HG03354 (cell line): Measurements from ENCODE around the gene ZNF813.

Experiments
- ATAC-seq: cut with Tn5 transposase; IDR thresholded peaks from one replicate; pipeline ENCODE4 v1.9.1; 2021; ENCODE audit warnings: mild to moderate bottlenecking; ENCODE audit not compliant: unreplicated experiment, poor library complexity, severe bottlenecking

The ZNF813 gene

DNA sequence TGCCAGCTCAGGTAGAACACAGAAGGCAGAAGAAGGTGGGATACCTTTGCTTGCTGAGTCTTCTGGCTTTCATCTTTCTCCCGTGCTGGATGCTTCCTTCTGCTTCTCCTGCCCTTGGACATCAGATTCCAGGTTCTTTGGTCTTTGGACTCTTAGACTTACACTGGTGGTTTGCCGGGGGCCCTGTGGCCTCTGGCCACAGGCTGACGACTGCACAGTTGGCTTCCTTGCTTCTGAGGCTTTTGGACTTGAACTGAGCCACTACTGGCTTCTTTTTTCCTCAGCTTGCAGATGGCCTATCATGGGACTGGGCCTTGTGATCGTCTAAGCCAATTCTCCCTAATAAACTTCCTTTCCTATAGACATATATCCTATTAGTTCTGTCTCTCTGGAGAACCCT lies 50.6 kb downstream of the ZNF813 start:
- no peak for ATAC-seq

DNA sequence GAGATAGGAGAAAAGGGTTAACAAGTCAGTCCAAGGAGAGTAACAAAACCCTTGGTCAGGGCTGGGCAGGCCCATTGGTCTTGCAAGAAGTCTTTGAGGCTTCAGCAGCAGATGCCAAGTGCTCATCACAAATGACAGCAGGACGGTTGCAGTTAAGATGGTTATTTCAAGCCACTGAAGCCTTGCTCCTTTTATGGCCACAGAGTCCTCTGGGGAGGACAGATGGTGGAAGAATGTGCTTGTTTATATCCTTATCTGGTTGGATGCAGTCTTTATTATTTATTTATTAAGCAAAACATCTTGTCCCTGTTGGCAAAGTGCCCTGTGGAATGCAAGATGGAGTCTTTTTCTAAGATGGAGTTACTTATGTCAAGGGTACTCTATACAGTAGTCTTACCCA lies 51.2 kb downstream of the ZNF813 start:
- ATAC-seq: no peak

DNA sequence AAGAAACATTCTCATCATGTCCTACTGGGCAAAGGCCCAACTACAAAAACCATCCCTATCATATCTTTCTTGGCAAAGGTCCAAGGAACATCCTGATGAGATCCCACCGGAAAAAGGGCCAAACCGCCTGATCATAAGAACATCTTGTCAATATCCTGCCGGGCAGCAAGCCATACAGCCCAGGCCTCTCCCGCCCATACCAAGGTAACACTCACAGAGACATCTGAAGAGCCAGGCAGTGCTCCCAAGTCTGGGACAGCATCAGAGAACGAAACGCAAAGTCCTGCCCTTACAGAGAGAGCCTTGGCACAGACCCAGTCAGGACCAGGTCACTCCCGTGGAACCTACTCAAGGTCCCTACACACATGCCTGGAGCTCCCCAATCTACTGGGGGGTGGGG lies 51.9 kb downstream of the ZNF813 start:
- no peak for ATAC-seq

DNA sequence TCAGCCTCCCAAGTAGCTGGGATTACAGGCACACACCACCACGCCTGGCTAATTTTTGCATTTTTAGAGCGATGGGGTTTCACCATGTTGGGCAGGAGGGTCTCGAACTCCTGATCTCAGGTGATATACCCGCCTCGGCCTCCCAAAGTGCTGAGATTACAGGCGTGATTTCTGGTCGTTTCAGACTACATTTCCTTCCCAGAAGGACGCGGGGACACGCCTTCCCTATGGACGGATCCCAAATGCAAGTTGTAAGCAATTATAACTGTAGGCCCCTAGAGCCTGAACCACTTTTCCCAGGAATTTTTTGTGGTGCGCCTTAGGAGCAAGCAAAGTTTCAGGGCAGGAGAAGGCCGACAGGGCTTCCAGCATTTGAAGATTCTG lies 52.6 kb downstream of the ZNF813 start:
- no peak for ATAC-seq

- ATAC-seq: peak; percentile 98
These were observed 53.2 kb downstream of the ZNF813 start for GRCh38 chr19:53520547-53521372.

DNA sequence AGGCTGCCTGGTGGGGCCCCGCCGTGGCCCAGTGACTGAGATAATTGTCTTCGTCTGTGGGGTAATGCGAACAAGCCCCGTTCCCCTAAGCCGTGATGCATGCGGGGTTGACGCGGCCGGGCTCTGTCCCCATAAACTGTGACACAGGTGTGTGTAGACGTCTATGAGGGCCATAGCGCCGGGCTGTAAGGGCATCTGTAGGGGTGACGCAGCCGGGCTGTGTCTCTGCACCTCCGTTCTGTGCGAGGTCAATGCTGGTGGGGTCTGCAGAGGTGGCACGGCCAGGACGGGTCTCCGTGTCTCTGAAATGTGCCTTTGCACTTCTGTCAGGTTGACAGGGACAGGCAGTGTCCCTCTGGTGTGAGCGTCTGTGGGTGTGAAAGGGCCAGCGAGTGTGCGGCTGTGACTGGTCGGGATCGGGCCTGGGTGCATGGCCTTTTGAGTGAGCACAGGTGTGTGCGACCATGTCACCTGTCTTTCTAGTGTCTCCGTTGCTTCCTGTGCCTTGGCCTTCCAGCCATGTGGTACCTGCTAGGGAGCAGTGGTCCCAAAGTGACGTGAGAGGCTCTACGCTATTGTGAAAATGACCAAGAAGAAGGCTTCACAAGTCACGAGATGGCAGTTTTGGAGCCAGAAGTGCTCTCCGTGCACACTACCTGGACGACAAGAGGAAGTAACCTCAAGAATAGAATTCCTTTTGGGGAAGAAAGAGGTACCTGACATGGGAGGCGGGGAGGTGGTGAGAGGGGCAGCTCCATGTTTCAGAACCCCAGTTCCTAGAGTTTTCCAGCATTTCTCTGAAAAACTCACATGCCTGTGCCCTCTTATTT lies 54.1 kb downstream of the ZNF813 start:
- ATAC-seq: no peak

DNA sequence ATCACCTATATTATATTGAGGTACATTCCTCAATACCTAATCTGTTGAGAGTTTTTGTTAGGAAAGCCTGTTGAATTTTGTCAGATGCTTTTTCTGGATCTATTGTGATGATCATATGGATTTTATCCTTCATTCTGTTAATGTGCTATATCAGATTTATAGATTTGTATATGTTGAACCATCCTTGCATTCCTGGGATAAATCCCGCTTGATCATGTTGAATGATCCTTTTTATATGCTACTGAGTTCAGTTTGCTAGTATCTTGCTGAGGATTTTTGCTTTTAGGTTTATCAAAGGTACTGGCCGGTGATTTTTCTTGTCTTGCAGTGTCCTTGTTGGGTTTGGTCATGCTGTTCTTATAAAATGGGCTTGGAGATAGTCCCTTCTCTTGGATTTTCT lies 58.4 kb downstream of the ZNF813 start:
- ATAC-seq: no peak

GRCh38 chr19:53530622-53531021 lies 63.1 kb downstream of the ZNF813 start:
- no peak for ATAC-seq

GRCh38 chr19:53531457-53531856 lies 63.9 kb downstream of the ZNF813 start:
- ATAC-seq: no peak

- no peak for ATAC-seq
These were observed 64.8 kb downstream of the ZNF813 start for GRCh38 chr19:53532362-53532761.

DNA sequence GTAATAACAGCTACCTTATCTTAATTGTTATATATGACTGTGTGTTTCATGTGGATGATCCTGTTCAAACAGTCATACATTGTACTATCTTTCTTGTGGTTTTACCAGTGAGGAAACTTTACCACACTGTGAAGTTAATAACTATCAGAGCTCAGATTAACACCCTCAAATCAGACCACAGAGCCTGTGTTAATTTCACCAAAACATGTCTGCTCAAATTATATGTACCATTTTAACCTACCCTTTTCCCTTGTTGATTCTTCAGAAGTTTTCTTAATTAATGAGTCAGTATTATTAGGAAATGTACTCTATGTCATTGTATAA lies 68.7 kb downstream of the ZNF813 start:
- ATAC-seq: no peak

DNA sequence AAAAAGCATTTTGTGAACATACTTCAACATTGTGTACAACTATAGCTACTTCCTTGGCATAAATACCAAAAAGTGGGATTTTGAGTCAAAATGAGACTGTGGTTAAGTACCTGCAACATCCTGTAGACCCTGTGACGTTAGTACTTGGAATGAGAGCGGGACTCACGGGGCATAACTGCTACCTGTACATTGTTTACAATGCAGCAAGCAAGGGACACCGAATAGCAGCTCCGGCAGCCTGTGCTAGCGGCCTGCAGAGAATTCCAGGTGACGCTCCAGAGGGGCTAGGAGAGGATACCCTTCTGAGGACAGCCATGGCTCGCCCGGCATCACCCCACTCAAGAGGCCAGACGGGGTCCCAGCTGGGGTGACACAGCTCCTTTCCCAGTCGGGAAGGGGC lies 69.6 kb downstream of the ZNF813 start:
- ATAC-seq: no peak

DNA sequence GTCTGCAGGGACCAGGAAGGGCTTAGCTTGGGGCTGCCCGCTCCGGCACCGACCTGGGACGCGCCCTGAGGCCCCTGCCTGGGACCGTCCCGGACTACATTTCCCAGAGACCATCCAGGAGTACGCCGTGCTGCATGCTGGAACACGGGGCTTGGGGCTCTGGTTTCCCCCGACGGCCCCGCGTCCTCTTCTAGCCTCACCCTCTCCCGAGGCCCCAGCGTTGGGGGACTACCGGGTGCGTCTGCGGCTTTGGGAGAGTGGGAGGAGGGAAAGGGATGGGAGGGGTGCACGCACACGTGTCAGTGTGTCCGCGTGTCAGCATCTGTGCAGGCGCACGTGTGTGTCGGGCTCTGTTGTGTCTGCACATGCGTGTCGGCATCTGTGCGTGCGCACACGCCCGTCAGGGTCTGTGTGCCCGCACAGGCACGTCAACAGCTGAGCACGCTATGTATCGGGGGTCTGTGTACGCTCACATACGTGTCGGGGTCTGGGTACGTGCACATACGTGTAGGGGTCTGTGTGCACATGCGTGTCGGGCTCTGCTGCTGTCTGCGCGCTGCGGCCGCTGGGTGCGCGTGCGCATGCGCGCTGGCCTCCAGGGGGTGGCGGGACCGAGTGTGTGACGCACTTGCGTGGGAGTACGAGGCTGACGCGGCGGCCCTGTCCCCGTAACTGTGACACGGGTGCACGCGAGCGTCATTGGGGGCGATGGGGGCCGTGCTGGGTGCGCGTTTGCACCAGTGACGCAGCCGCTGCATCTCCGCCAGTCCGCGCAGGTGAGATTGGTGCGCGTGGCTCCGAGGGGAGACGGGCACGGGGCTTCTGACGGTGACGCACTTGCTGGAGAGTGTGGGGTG lies 70.2 kb downstream of the ZNF813 start, which contains the start of gene ZNF331:
Gene ZNF331, plus strand, starts transcription at position 625 of the 857 bp plus-strand sequence. CDS start 31,232 bp downstream, outside the sequence.
- peak; percentile 75 for ATAC-seq

DNA sequence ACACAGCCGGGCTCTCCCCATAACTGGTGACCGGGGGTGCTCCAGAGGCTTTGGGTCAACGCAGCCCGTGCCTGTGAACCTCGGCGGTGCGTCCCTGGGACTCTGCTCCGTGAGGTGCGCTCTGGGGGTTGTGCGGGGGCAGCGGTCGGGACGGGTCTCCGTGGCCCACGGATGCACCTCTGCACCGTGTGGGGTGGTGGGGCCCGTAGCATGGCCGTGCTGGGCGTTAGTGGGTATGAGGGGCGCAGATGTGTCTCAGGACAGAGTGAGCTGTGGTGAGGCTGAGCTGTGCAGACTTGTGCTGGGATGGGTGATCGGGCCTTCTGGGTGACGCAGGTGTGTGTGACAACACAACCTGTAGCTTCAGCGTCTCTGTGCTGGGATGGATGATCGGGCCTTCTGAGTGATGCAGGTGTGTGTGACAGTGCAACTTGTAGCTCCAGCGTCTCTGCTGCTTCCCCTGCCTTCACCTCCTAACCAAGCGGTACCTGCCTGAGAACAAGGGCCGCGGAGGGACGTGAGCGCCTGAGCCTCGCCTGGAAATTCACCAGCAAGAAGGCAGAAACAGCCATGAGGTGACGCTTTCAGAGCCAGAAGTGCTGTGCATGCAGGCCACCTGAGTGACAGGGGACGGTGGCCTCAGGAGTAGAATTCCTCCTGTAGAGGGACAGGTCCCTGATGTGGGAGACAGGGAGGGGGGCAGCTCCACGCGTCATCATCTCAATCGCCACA lies 71.0 kb downstream of the ZNF813 start:
- ATAC-seq: peak; percentile 32

DNA sequence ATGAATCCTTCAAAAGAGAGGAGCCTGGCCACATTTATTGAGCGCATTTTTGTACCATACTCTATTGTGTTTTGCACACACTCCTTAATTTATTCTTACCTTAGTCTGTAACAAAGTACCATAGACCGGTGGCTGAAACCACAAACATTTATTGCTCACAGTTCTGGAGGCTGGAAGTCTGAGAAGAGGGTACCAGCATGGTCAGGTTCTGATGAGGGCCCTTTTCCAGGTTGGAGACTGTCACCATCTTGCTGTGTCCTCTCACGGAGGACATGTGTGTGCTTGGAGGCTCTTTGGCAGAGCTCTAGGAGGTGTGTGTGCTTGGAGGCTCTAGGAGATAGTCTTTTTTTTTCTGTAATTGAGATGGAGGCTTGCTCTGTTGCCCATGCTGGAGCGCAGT lies 72.6 kb downstream of the ZNF813 start:
- ATAC-seq: no peak

DNA sequence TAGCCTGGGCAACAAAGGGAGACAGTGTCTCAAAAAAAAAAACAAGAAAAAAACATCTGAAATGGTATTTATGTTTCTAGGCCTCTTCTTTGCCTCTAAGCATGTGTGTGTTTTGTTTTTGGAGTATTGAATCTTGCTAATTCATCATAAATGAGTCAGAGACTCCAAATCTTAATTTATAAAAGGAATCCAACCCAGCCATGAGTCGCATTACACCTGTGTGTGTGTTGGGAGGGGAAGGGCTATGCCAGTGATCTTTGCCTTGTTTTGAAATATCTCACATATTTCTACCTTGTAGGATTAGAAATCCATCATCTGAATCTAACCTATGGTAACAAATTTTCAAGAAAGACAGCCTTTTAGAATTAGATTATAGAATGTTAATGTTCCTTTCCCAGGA lies 74.4 kb downstream of the ZNF813 start:
- ATAC-seq: no peak

DNA sequence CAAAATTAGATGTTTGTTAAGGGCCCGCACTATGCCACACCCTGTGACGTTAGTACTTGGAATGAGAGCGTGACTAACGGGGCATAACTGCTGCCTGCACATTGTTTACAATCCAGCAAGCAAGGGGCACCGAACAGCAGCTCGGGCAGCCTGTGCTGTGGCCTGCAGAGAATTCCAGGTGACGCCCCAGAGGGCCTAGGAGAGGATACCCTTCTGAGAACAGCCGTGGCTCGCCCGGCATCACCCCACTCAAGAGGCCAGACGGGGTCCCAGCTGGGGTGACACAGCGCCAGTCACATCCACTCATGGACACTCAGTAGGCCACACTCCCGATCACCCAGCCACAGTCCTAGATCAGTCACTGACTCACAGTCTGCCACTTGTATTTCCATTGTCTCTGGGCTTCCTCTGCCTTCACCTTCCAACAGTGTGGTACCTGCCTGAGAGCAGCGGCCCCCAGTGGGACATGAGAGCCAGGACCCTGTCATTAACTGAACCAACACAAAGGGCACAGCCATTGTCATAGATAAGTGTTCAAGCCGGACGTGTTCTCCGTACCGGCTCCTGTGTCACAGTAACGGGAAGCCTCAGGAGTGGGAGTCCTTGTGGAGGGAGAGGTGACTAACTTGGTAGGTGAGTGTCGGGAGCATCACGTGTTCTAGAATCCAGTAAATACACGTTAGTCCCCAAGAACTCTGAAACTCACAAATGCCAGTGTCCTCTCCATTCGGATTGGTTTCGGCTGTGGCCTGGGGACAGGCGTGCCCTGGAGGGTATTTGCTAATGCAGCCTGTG lies 77.9 kb downstream of the ZNF813 start:
- no peak for ATAC-seq
